ENCODE results near the gene HEG1.

DNA sequence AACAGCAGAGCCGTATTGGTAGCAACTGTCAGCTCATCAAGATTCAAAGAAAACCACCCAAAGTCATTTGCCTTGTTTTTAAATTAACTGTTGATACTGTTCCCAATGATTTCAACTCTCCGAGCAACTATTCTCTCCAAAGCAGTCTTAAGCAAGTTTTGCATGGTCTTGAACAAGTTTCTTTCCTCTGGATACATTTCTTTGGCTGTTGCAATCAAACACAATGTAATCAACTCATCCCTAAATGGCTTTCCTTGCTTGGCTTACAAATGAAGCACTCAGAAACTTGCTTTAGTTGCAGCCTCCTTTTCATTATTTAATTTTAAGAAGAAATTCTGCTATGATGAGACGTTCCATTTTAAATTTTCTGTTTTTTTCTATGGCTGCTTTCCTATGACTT is 105.8 kb downstream of the HEG1 start:
- TF ChIP-seq POLR2A (IDR thresholded peaks at IDR 0.05; ENCODE audit: low read depth, low read length): no peak
- TF ChIP-seq, protein P1, sequence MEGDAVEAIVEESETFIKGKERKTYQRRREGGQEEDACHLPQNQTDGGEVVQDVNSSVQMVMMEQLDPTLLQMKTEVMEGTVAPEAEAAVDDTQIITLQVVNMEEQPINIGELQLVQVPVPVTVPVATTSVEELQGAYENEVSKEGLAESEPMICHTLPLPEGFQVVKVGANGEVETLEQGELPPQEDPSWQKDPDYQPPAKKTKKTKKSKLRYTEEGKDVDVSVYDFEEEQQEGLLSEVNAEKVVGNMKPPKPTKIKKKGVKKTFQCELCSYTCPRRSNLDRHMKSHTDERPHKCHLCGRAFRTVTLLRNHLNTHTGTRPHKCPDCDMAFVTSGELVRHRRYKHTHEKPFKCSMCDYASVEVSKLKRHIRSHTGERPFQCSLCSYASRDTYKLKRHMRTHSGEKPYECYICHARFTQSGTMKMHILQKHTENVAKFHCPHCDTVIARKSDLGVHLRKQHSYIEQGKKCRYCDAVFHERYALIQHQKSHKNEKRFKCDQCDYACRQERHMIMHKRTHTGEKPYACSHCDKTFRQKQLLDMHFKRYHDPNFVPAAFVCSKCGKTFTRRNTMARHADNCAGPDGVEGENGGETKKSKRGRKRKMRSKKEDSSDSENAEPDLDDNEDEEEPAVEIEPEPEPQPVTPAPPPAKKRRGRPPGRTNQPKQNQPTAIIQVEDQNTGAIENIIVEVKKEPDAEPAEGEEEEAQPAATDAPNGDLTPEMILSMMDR (conservative IDR thresholded peaks at IDR 0.05; ENCODE audit: low read depth, low read length): no peak
- no peak for TF ChIP-seq CEBPB (IDR thresholded peaks at IDR 0.05; ENCODE audit: low read depth, low read length)
- no peak for TF ChIP-seq BHLHE40 (IDR thresholded peaks at IDR 0.05; ENCODE audit: low read depth, low read length)
